ENCODE data around the gene ABTB1. TPM values are rescaled to one million over a fixed set of nuclear protein-coding genes. Genes with fewer than 3 reads are reported as not detected.

ABTB1 gene
- polyA plus RNA-seq, 1 of the 3 experiments (the other 2 are of a cell fraction) = 30.8 TPM

GRCh38 chr3:127692501-127693335 lies 20.0 kb downstream of the ABTB1 start:
- no peaks in the 10 kb centered on the region for H3K79me2 ChIP-seq (ENCODE audit: insufficient read depth)
- H3K27ac ChIP-seq (ENCODE audit: low read depth in 2 of 2, low read length in 1 of 2) = no peak overlapping the region
- H3K9me3 ChIP-seq = no peaks in the 10 kb centered on the region
- ChIA-PET CTCF (interaction anchor here (0.6 to 9.2 kb wide), 6 partner anchors 11 to 278 kb away, joined by 3 to 141 read pairs (median 8); no protein-coding TSS in a partner anchor), POLR2A (no interaction called here)
- H3F3A ChIP-seq (replicated peaks; ENCODE audit: insufficient read depth) = peaks cover 4% of the 10 kb centered on the region
- no peaks in the 10 kb centered on the region for H3K9me2 ChIP-seq
- H3K4me2 ChIP-seq = no peak overlapping the region
- 85% methylated on average over 21 of the region's 21 CpGs for WGBS (ENCODE audit: low lambda C conversion rate)
- no peak for TF ChIP-seq TAF1 (IDR thresholded peaks at IDR 0.05; ENCODE audit: borderline replicate concordance, low read depth, low read length)
- TF ChIP-seq REST (IDR thresholded peaks at IDR 0.05; ENCODE audit: low read depth, low read length) = no peak
- TF ChIP-seq SIN3A (IDR thresholded peaks at IDR 0.05; ENCODE audit: borderline replicate concordance, low read depth, low read length) = no peak
- TF ChIP-seq ZBTB33 (IDR thresholded peaks at IDR 0.05; ENCODE audit: borderline replicate concordance, low read depth) = no peak
- TF ChIP-seq POLR2AphosphoS5 (IDR thresholded peaks at IDR 0.05; ENCODE audit: low read depth, low read length) = no peak
- no peak for TF ChIP-seq NRF1 (IDR thresholded peaks at IDR 0.05; ENCODE audit: low read depth, low read length)
- no peak for TF ChIP-seq PBX3 (IDR thresholded peaks at IDR 0.05)
- no peak for TF ChIP-seq RFX5 (IDR thresholded peaks at IDR 0.05; ENCODE audit: low read length)
- no peak for TF ChIP-seq EZH2phosphoT487 (IDR thresholded peaks at IDR 0.05; ENCODE audit: borderline replicate concordance, low read depth)
- TF ChIP-seq MEF2A (IDR thresholded peaks at IDR 0.05; ENCODE audit: borderline replicate concordance, low read depth) = no peak
- TF ChIP-seq MXI1 (IDR thresholded peaks at IDR 0.05; ENCODE audit: low read depth, low read length) = no peak
- TF ChIP-seq FOSL2 (IDR thresholded peaks at IDR 0.05; ENCODE audit: borderline replicate concordance, low read depth) = no peak
- no peak for TF ChIP-seq EP300 (IDR thresholded peaks at IDR 0.05; ENCODE audit: borderline replicate concordance in 1 of 2, low read depth in 1 of 2, low read length in 1 of 2)
- no peak for TF ChIP-seq JUND (IDR thresholded peaks at IDR 0.05)
- TF ChIP-seq FOXJ3 (CRISPR knock-in tag; IDR thresholded peaks at IDR 0.05) = no peak
- no peak for TF ChIP-seq USF1 (IDR thresholded peaks at IDR 0.05; ENCODE audit: borderline replicate concordance, low read depth)
- TF ChIP-seq USF2 (IDR thresholded peaks at IDR 0.05; ENCODE audit: borderline replicate concordance, low read depth, low read length) = no peak
- TF ChIP-seq CTCF (IDR thresholded peaks at IDR 0.05) = no peak
- no peak for TF ChIP-seq NFIC (IDR thresholded peaks at IDR 0.05; ENCODE audit: borderline replicate concordance)
- no peak for TF ChIP-seq MAX (IDR thresholded peaks at IDR 0.05; ENCODE audit: low read depth)
- no peaks in the 10 kb centered on the region for H3K36me3 ChIP-seq (replicated peaks in 1 of 2; ENCODE audit: control insufficient read depth in 1 of 2, insufficient read depth in 2 of 2, low read length in 1 of 2)
- DNase-seq = no peak
- H3K9ac ChIP-seq = no peak overlapping the region
- no peak overlapping the region for H2AFZ ChIP-seq (ENCODE audit: low read depth)
- no peaks in the 10 kb centered on the region for H3K27me3 ChIP-seq (ENCODE audit: insufficient read depth)
- no peak overlapping the region for H3K4me3 ChIP-seq (ENCODE audit: low read depth in 2 of 2, low read length in 1 of 2)
- no peaks in the 10 kb centered on the region for H4K20me1 ChIP-seq (ENCODE audit: insufficient read depth)
- H3K4me1 ChIP-seq (ENCODE audit: control insufficient read depth in 1 of 2, insufficient read depth in 2 of 2, low read depth in 1 of 2, low read length in 1 of 2) = peaks cover 26 to 68% of the 10 kb centered on the region in 2 experiments; a peak in 3 of 4 replicates
